ENCODE results near the gene TCF3.
"Not testable (repeated sequence)": the region's sequence is repeated elsewhere in the genome, so short reads cannot be mapped to it uniquely, and the experiment has no call there.

TCF3 gene

DNA sequence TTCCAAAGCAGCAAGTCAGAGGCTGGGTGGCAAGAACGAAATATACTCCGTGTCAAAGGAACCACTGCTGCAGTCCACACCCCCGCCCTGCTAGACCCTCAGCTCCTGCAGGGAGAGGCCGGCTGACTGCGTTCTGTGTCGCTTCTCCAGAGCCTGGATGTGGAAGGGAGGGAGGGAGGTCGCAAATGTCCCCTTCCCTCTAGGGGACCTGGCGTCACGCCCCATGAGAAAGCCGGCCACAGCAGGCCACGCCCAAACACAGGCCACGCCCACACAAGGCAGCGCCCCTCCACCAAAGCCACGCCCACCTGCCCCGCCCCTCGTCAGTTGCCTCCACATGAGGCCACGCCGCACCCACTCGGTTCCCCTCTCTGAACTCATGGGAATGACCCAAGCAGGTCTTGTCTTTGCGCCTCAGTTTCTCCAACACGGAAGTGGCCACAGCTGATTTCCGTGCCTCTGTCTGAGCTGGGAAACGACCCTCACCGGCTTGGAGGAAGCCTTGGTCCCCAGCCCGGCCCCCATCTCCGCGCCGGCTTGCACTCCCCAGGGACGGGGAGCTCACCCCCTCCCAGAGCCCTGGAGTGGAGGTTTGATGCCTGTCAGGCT lies 38.4 kb upstream of the TCF3 start:
- TF ChIP-seq CTCF (IDR thresholded peaks at IDR 0.05; ENCODE audit: low read depth, low read length) = no peak

DNA sequence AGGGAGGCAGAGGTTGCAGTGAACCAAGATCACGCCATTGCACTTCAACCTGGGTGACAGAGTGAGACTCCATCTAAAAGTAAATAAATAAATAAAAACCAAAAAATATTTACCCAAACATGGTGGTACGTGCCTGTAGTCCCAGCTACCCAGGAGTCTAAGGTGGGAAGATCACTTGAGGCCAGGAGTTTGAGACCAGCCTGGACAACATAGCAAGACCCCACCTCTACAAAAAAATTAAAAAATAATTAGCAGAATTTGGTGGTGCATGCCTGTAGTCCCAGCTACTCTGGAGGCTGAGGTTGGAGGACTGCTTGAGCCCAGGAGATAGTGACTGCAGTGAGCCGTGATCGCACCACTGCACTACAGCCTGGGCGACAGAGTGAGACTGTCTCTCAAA lies 33.4 kb upstream of the TCF3 start:
- not testable (repeated sequence) for DNase-seq (ENCODE audit: extremely low read depth, low read depth)

More for the DNA sequence above, 38.4 kb upstream of the TCF3 start:
- no peak for DNase-seq (ENCODE audit: extremely low read depth, low read depth)

DNA sequence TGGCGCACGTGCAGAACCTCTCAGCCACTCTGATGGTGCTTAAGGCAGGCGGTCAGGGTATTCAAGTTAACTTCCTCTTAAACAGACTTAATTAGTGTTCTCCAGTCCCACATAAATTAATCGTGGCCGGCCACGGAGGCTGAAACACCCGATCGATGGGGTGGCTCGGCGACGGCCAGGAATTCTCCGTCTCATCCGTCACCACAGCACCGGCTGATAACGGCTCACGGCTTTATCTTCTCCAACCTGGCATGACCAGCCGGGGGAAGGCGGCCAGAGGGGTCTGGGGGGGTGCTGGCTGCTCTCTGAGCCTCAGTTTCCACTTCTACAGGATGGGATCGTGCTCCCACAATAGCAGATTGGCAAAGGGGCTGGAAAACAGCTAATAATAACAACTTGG lies 32.6 kb upstream of the TCF3 start:
- no peak for TF ChIP-seq CTCF (IDR thresholded peaks at IDR 0.05; ENCODE audit: low read depth, low read length)
- DNase-seq (ENCODE audit: extremely low read depth, low read depth) = no peak

DNA sequence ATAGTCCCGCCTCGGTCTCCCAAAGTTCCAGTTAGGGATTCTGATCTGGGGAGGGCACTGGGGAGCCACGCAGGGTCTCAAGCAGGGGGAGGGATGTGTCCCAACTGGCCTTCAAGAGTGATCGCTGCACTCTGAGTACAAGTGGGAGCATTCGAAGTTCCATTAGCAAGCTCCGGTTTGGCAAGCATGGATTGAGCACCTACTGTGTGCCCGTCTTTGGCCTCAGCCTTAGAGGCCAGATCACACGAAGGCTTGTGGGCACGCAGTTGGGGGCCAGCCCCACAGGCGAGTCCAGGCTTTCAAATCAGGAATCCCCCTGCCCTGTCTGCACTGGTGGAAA lies 32.1 kb upstream of the TCF3 start:
- no peak for TF ChIP-seq CTCF (IDR thresholded peaks at IDR 0.05; ENCODE audit: low read depth, low read length)
- no peak for DNase-seq (ENCODE audit: extremely low read depth, low read depth)

- no peak for TF ChIP-seq CTCF (IDR thresholded peaks at IDR 0.05; ENCODE audit: low read depth, low read length)
These were observed 31.6 kb upstream of the TCF3 start for GRCh38 chr19:1683869-1684572.

DNA sequence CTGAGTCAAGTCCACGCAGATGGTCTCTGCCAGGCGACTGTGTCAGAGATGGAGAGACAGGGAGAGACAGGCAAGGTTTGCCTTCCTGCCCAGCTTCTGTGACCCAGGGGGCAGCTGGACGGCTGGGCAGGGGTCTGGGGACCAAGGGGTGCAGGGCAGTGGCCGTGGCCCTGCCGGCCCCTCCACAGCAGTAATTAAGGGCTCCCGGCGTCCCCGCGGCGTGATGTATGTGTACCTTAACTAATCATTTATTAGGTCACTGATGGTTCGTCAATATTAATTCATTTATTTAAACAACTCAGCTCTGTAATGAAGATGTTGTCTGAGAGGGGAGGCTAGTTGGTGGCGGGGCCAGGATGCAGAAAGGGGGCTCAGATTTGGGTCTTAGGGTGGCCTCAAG lies 28.6 kb upstream of the TCF3 start:
- no peak for TF ChIP-seq CTCF (IDR thresholded peaks at IDR 0.05; ENCODE audit: low read depth, low read length)
- DNase-seq (ENCODE audit: extremely low read depth, low read depth) = no peak

More at GRCh38 chr19:1683869-1684572, 31.6 kb upstream of the TCF3 start:
- no peak for DNase-seq (ENCODE audit: extremely low read depth, low read depth)

DNA sequence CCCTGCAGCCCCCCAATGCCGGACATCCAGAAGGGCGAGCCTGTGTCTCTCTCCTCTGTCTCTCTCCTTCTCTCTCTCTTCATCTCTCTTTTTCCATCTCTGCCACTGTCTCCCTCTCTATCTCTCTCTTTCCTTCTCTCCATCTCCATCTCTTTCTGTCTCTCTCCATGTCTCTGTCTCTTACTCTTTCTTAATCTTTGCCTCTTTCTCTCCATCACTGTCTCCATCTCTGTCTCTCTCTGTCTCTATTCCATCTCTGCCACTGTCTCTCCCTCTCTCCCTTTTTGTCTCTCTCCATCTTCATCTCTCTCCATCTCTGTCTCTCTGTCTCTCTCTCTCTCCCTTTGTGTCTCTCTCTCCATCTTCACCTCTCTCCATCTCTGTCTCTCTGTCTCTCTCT lies 25.7 kb upstream of the TCF3 start:
- no peak for TF ChIP-seq CTCF (IDR thresholded peaks at IDR 0.05; ENCODE audit: low read depth, low read length)
- no peak for DNase-seq (ENCODE audit: extremely low read depth, low read depth)

Measured in AG09319 (cell line).